ENCODE results near the gene GSTA5.
"Not testable (repeated sequence)": the region's sequence is repeated elsewhere in the genome, so short reads cannot be mapped to it uniquely, and the experiment has no call there.

DNA sequence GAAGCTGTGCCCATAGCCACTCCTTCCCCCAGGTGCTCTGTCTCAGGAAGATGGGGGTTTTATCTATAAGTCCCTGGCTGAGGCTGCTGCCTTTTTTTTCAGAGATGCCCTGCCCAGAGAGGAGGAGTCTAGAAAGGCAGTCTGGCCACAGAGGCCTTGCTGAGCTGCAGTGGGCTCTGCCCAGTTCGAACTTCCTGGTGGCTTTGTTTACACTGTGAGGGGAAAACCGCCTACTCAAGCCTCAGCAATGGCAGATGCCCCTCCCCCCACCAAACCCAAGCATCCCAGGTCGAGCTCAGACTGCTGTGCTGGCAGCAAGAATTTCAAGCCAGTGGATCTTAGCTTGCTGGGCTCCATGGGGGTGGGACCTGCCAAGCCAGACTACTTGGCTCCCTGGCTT, 15.5 kb upstream of the GSTA5 start:
- TF ChIP-seq, protein P1, sequence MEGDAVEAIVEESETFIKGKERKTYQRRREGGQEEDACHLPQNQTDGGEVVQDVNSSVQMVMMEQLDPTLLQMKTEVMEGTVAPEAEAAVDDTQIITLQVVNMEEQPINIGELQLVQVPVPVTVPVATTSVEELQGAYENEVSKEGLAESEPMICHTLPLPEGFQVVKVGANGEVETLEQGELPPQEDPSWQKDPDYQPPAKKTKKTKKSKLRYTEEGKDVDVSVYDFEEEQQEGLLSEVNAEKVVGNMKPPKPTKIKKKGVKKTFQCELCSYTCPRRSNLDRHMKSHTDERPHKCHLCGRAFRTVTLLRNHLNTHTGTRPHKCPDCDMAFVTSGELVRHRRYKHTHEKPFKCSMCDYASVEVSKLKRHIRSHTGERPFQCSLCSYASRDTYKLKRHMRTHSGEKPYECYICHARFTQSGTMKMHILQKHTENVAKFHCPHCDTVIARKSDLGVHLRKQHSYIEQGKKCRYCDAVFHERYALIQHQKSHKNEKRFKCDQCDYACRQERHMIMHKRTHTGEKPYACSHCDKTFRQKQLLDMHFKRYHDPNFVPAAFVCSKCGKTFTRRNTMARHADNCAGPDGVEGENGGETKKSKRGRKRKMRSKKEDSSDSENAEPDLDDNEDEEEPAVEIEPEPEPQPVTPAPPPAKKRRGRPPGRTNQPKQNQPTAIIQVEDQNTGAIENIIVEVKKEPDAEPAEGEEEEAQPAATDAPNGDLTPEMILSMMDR (IDR thresholded peaks at IDR 0.05; ENCODE audit: low read length): not testable (repeated sequence)
- not testable (repeated sequence) for TF ChIP-seq EZH2 (IDR thresholded peaks at IDR 0.05; ENCODE audit: borderline replicate concordance, low read length)

Data from OCI-LY1 (cell line).